Middle frontal gyrus (tissue), 1 donor: ENCODE measurements around the gene MED9.
A peak's percentile ranks its signal among the peaks of the same experiment; 100 is the strongest.

Source experiments
- DNase-seq: peaks from one replicate; pipeline ENCODE4 v3.0.0-alpha.2; 2015; ENCODE audit warnings: low spot score; ENCODE audit errors: extremely low spot score

The MED9 gene

GRCh38 chr17:17535957-17536356, 59.2 kb downstream of the MED9 start:
- DNase-seq = peak; percentile 10

GRCh38 chr17:17536702-17537101, 59.9 kb downstream of the MED9 start:
- no peak for DNase-seq

GRCh38 chr17:17537311-17538099, 60.7 kb downstream of the MED9 start:
- DNase-seq = no peak

- DNase-seq = no peak
Measured at GRCh38 chr17:17538417-17539391, 61.9 kb downstream of the MED9 start.

GRCh38 chr17:17539591-17539990, 62.8 kb downstream of the MED9 start:
- no peak for DNase-seq

- DNase-seq = no peak
Measured at GRCh38 chr17:17540278-17540906, 63.6 kb downstream of the MED9 start.

- no peak for DNase-seq
Measured at GRCh38 chr17:17540935-17541639, 64.3 kb downstream of the MED9 start.

GRCh38 chr17:17541640-17542001, 64.8 kb downstream of the MED9 start:
- DNase-seq = no peak
